HCT116 (cell line): ENCODE results near the gene CCSER1. TPM values are rescaled to one million over a fixed set of nuclear protein-coding genes. Genes with fewer than 3 reads are reported as not detected.

ENCODE experiments used
- ATAC-seq: fragments of 200-7000 bp; cut with Tn5 transposase; 2 replicates; pipeline ENCODE4 v1.9.1; 2020; ENCODE audit warnings: mild to moderate bottlenecking, moderate library complexity
- BruUV-seq: library from RNA; stranded (reverse); fragments of 400-500 nt; replicated peaks from 2 replicates; lab custom pipeline; 2021; lab: Mats Ljungman, UMichigan
- CTCF ChIA-PET: fragments of 300-600 bp; sonication (Branson Sonifier 250); formaldehyde crosslinking; loops from one replicate; lab custom pipeline; 2021; ENCODE audit warnings: antibody characterized with exemption; lab: Charles Lee
- POLR2A ChIA-PET: fragments of 300-600, 350-600 bp; sonication (Branson Sonifier 250); formaldehyde crosslinking; loops from one replicate; lab custom pipeline; 2021; ENCODE audit warnings: antibody characterized with exemption; lab: Charles Lee
- RAD21 ChIA-PET, 2 experiments: fragments of 300-600 bp; sonication (Branson Sonifier 250); formaldehyde crosslinking; loops; one replicate each; lab custom pipeline; 2023; ENCODE audit warnings: low total read pairs in 2 of 2; ENCODE audit not compliant: uncharacterized antibody in 2 of 2, unreplicated experiment in 2 of 2, low non-redundant PET in 1 of 2; lab: Charles Lee
- DNase-seq: peaks from one replicate; pipeline ENCODE4 v3.0.0-alpha.2; 2010; ENCODE audit warnings: low read depth, low spot score
- H2AFZ ChIP-seq: fragments of 200-600 bp; shearing (Covaris generic), sonication (generic); 2 replicates; pipeline ENCODE4 v1.6.1; 2017; ENCODE audit warnings: low read depth, mixed run types, mixed read lengths, antibody characterized with exemption, low read length; ENCODE audit not compliant: poor library complexity, severe bottlenecking
- H3K27ac ChIP-seq: 2 replicates; pipeline ENCODE4 v1.5.1; 2012; ENCODE audit warnings: low read depth, low read length
- H3K27me3 ChIP-seq: fragments of 200-600 bp; sonication (generic); 2 replicates; pipeline ENCODE4 v1.6.1; 2016; ENCODE audit warnings: mixed run types, low read length, mixed read lengths; ENCODE audit not compliant: insufficient read depth
- H3K36me3 ChIP-seq, 2 experiments: fragments of 200-500 bp in 1 of 2; fragments of 200-600 bp in 1 of 2; sonication (Bioruptor generic) in 1 of 2; sonication (generic) in 1 of 2; 2 replicates each; pipeline versions ENCODE4 v1.5.1 to v1.6.1; 2014 to 2016; ENCODE audit warnings: low read length in 2 of 2, inconsistent platforms in 1 of 2, mixed read lengths in 1 of 2, mixed run types in 1 of 2; ENCODE audit not compliant: insufficient read depth in 2 of 2, control insufficient read depth in 1 of 2
- H3K4me1 ChIP-seq, 2 experiments: fragments of 200-600 bp in 1 of 2; sonication (generic) in 1 of 2; 2 replicates each; pipeline versions ENCODE4 v1.5.1 to v1.6.1; 2012 to 2017; ENCODE audit warnings: low read length in 2 of 2, inconsistent platforms in 1 of 2, mild to moderate bottlenecking in 1 of 2, mixed read lengths in 1 of 2, mixed run types in 1 of 2, moderate library complexity in 1 of 2; ENCODE audit not compliant: insufficient read depth in 2 of 2, control insufficient read depth in 1 of 2
- H3K4me2 ChIP-seq: fragments of 200-600 bp; sonication (generic); 2 replicates; pipeline ENCODE4 v1.6.1; 2017; ENCODE audit warnings: mixed run types, low read length, mixed read lengths
- H3K4me3 ChIP-seq, 2 experiments: fragments of 200-600 bp in 1 of 2; sonication (generic) in 1 of 2; replicated peaks in 1 of 2; 2 replicates each; pipeline ENCODE4 v1.5.1; 2011 to 2016; ENCODE audit warnings: low read length in 2 of 2, control low read depth in 1 of 2, low read depth in 1 of 2, mild to moderate bottlenecking in 1 of 2, mixed read lengths in 1 of 2, mixed run types in 1 of 2
- H3K79me2 ChIP-seq: fragments of 200-600 bp; sonication (generic); 2 replicates; pipeline ENCODE4 v1.6.1; 2017; ENCODE audit warnings: mild to moderate bottlenecking, mixed run types, low read length, moderate library complexity, mixed read lengths; ENCODE audit not compliant: insufficient read depth
- H3K9ac ChIP-seq: fragments of 200-600 bp; sonication (generic); 2 replicates; pipeline ENCODE4 v1.6.1; 2016; ENCODE audit warnings: low read length, mixed read lengths
- H3K9me2 ChIP-seq: fragments of 200-600 bp; sonication (generic), shearing (Covaris generic); 2 replicates; pipeline ENCODE4 v1.6.1; 2017; ENCODE audit warnings: mixed run types, mild to moderate bottlenecking, moderate library complexity; ENCODE audit not compliant: insufficient read depth
- H3K9me3 ChIP-seq, 2 experiments: fragments of 200-500 bp in 1 of 2; fragments of 200-600 bp in 1 of 2; sonication (Bioruptor generic) in 1 of 2; sonication (generic) in 1 of 2; 2 replicates each; pipeline ENCODE4 v1.6.1; 2014 to 2017; ENCODE audit warnings: low read length in 2 of 2, mixed read lengths in 2 of 2, inconsistent platforms in 1 of 2, low read depth in 1 of 2, mild to moderate bottlenecking in 1 of 2, mixed run types in 1 of 2, moderate library complexity in 1 of 2; ENCODE audit not compliant: control insufficient read depth in 1 of 2, insufficient read depth in 1 of 2
- H4K20me1 ChIP-seq: fragments of 200-600 bp; sonication (generic), shearing (Covaris generic); 2 replicates; pipeline ENCODE4 v1.6.1; 2017; ENCODE audit warnings: mixed run types, mild to moderate bottlenecking, moderate library complexity; ENCODE audit not compliant: insufficient read depth
- CBX3 ChIP-seq: IDR thresholded peaks from 2 replicates; pipeline ENCODE4 v1.6.1; 2012; ENCODE audit warnings: low read depth
- CEBPB ChIP-seq: IDR thresholded peaks from 2 replicates; pipeline ENCODE4 v1.6.1; 2012; ENCODE audit warnings: low read depth
- ELF1 ChIP-seq: IDR thresholded peaks from 2 replicates; pipeline ENCODE4 v1.6.1; 2012; ENCODE audit warnings: low read depth, borderline replicate concordance
- EZH2 ChIP-seq: fragments of 200-600 bp; sonication (generic); IDR thresholded peaks from 2 replicates; pipeline ENCODE4 v1.6.1; 2017; ENCODE audit warnings: antibody characterized with exemption, mixed run types
- FOSL1 ChIP-seq: IDR thresholded peaks from 2 replicates; pipeline ENCODE4 v1.6.1; 2012; ENCODE audit warnings: low read depth
- JUND ChIP-seq: IDR thresholded peaks from 2 replicates; pipeline ENCODE4 v1.6.1; 2012
- POLR2AphosphoS5 ChIP-seq: IDR thresholded peaks from 2 replicates; pipeline ENCODE4 v1.6.1; 2011; ENCODE audit warnings: mild to moderate bottlenecking, low read depth, low read length, moderate library complexity
- RAD21 ChIP-seq: IDR thresholded peaks from 2 replicates; pipeline ENCODE4 v1.6.1; 2012; ENCODE audit warnings: low read depth, mild to moderate bottlenecking
- SIN3A ChIP-seq: IDR thresholded peaks from 2 replicates; pipeline ENCODE4 v1.6.1; 2012; ENCODE audit warnings: low read depth
- SP1 ChIP-seq: IDR thresholded peaks from 2 replicates; pipeline ENCODE4 v1.6.1; 2012; ENCODE audit warnings: low read depth
- SRF ChIP-seq: IDR thresholded peaks from 2 replicates; pipeline ENCODE4 v1.6.1; 2012; ENCODE audit warnings: low read depth
- TCF7L2 ChIP-seq: IDR thresholded peaks from 2 replicates; pipeline ENCODE4 v1.7.0; 2011; ENCODE audit warnings: borderline replicate concordance, inconsistent platforms; ENCODE audit not compliant: insufficient read depth, insufficient read length; ENCODE audit errors: extremely low read depth
- ZFX ChIP-seq: fragments of 450-650 bp; IDR thresholded peaks from 2 replicates; pipeline ENCODE4 v1.6.1; 2017
- ZNF274 ChIP-seq: fragments of 200-500 bp; sonication (Bioruptor generic); IDR thresholded peaks from 2 replicates; pipeline ENCODE4 v1.6.1; 2014; ENCODE audit warnings: mild to moderate bottlenecking, low read depth, low read length, inconsistent platforms
- intact Hi-C: fragments of 100-400 bp; cut with micrococcal nuclease; formaldehyde crosslinking; loops from 2 replicates; pipeline ENCODE4 v1.10.0; 2022
- total RNA-seq: library from RNA; stranded (reverse); gene quantifications from one replicate; pipeline ENCODE4 v1.2.1, GENCODE V29; 2021; ENCODE audit not compliant: unreplicated experiment
- TF ChIP-seq, protein P1 (sequence below): IDR thresholded peaks from 2 replicates; pipeline ENCODE4 v1.6.1; 2012; ENCODE audit warnings: low read depth

CCSER1 gene
- total RNA-seq, 1 experiment from 2014 or later, result 6.7 TPM

DNA sequence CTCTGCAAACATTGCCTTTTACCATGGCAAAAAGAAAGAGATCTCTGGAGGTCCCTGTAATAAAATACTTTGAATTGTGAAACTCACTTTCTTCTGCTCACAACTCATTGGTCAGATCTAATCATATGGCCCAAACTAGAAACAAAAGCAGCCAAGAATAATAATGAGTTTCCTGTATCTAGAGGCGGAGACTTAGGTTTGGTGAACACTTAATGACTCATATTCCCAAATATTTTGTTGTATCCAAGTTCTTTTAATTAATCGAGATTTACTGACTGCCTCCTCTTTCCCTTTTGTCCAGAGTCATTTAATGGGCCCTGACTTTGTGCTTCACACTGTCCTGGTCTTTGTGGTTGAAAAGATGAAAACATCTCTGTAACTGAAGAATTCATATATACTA lies 190.6 kb downstream of the CCSER1 start:
- Histone ChIP-seq H3K27me3 (no peaks in the 10 kb centered on the region), H3K36me3 (no peaks in the 10 kb centered on the region), H3K4me1 (peaks cover 48 to 60% of the 10 kb centered on the region in 2 experiments), H3K4me2 (peak overlapping the region; percentile 67), H3K9me3 (no peaks in the 10 kb centered on the region; a peak in 1 of 4 replicates), H3K27ac (peak overlapping the region; percentile 96), H3K4me3 (peak overlapping the region; percentile 18 to 26; a peak in 3 of 4 replicates), H2AFZ (peak overlapping the region; percentile 55), H4K20me1 (no peaks in the 10 kb centered on the region), H3K79me2 (no peaks in the 10 kb centered on the region), H3K9me2 (no peaks in the 10 kb centered on the region), H3K9ac (peak overlapping the region; percentile 30)
- ChIA-PET CTCF (no interaction called here), RAD21 (no interaction called here), POLR2A (no interaction called here)
- no TSS peak for BruUV-seq
- intact Hi-C loops, result no loop called here
- DNase-seq (peak; percentile 86), ATAC-seq (peak; percentile 73)
- peak; percentile 58 for TF ChIP-seq FOSL1
- TF ChIP-seq CBX3, result peak; percentile 11; the same call in 1 of the 2 replicates
- peak; percentile 52 for TF ChIP-seq JUND
- TF ChIP-seq, protein P1, sequence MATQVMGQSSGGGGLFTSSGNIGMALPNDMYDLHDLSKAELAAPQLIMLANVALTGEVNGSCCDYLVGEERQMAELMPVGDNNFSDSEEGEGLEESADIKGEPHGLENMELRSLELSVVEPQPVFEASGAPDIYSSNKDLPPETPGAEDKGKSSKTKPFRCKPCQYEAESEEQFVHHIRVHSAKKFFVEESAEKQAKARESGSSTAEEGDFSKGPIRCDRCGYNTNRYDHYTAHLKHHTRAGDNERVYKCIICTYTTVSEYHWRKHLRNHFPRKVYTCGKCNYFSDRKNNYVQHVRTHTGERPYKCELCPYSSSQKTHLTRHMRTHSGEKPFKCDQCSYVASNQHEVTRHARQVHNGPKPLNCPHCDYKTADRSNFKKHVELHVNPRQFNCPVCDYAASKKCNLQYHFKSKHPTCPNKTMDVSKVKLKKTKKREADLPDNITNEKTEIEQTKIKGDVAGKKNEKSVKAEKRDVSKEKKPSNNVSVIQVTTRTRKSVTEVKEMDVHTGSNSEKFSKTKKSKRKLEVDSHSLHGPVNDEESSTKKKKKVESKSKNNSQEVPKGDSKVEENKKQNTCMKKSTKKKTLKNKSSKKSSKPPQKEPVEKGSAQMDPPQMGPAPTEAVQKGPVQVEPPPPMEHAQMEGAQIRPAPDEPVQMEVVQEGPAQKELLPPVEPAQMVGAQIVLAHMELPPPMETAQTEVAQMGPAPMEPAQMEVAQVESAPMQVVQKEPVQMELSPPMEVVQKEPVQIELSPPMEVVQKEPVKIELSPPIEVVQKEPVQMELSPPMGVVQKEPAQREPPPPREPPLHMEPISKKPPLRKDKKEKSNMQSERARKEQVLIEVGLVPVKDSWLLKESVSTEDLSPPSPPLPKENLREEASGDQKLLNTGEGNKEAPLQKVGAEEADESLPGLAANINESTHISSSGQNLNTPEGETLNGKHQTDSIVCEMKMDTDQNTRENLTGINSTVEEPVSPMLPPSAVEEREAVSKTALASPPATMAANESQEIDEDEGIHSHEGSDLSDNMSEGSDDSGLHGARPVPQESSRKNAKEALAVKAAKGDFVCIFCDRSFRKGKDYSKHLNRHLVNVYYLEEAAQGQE, result no peak
- TF ChIP-seq CEBPB, result peak; percentile 5; the same call in 1 of the 2 replicates

DNA sequence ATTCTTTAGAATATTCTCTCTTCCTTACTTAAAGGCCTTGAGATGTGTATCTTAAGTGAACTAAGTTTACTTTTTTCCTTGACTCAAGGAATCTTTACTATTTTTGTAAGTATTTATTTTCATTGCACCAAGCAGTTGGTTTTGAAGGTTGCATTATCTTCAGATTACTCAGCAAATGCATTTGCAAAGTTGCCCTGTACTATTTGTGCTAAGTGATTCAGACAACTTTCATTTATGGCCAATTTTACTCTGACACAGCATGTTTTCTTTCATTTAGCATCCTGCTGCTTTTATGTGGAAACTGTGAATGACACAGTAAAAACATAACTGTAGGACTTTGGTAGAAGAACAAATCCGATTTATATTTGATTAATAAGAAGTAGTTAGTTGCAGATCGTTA lies 191.0 kb downstream of the CCSER1 start:
- Histone ChIP-seq H2AFZ (no peak overlapping the region), H3K79me2 (no peaks in the 10 kb centered on the region), H3K4me2 (peak overlapping the region; percentile 67), H3K36me3 (no peaks in the 10 kb centered on the region), H3K4me3 (peak overlapping the region in 1 of 2 experiments; percentile 25; a peak in 1 of 4 replicates), H3K27ac (peak overlapping the region; percentile 96), H3K4me1 (peaks cover 48 to 60% of the 10 kb centered on the region in 2 experiments), H3K9ac (peak overlapping the region; percentile 30)
- POLR2A ChIA-PET, result no interaction called here
- intact Hi-C loops, result no loop called here
- no TSS peak for BruUV-seq
- peak; percentile 85 for DNase-seq
- ATAC-seq, result peak; percentile 65
- peak; percentile 50; the same call in 1 of the 2 replicates for TF ChIP-seq FOSL1
- peak; percentile 49 for TF ChIP-seq SP1
- no peak for TF ChIP-seq ZFX
- 0 out of 2 replicates have a peak, but pooled peaks have one; percentile 1 for TF ChIP-seq RAD21
- peak; percentile 73 for TF ChIP-seq TCF7L2
- peak; percentile 53; the same call in 1 of the 2 replicates for TF ChIP-seq SIN3A
- peak; percentile 23; the same call in 1 of the 2 replicates for TF ChIP-seq SRF
- peak; percentile 52; the same call in 1 of the 2 replicates for TF ChIP-seq CEBPB
- no peak for TF ChIP-seq EZH2
- TF ChIP-seq ELF1, result no peak
- peak; percentile 51 for TF ChIP-seq JUND
- TF ChIP-seq CBX3, result peak; percentile 21; the same call in 1 of the 2 replicates
- no peak for TF ChIP-seq POLR2AphosphoS5
- TF ChIP-seq ZNF274, result no peak
- TF ChIP-seq, all 23 proteins: peak for 9
- ChIA-PET CTCF (no interaction called here), RAD21 (no interaction called here)
- Histone ChIP-seq H3K27me3 (no peaks in the 10 kb centered on the region), H3K9me2 (no peaks in the 10 kb centered on the region), H3K9me3 (no peaks in the 10 kb centered on the region; a peak in 1 of 4 replicates), H4K20me1 (no peaks in the 10 kb centered on the region)
